Neural cell (in vitro differentiated cells): ENCODE measurements around the gene CUBN.
A peak's percentile ranks its signal among the peaks of the same experiment; 100 is the strongest.

ENCODE experiments used
- SMC3 ChIP-seq: fragments of 450-650 bp; conservative IDR thresholded peaks from 2 replicates; pipeline ENCODE4 v1.6.1; 2014; ENCODE audit warnings: antibody characterized with exemption, mild to moderate bottlenecking, moderate library complexity; ENCODE audit not compliant: poor library complexity
- TAF1 ChIP-seq: IDR thresholded peaks from 2 replicates; pipeline ENCODE4 v1.6.1; 2012; ENCODE audit warnings: low read depth
- TF ChIP-seq, protein P1 (sequence below): IDR thresholded peaks from 2 replicates; pipeline ENCODE4 v1.6.1; 2012; ENCODE audit warnings: borderline replicate concordance
- TF ChIP-seq, protein P2 (sequence below): fragments of 450-650 bp; IDR thresholded peaks from 2 replicates; pipeline ENCODE4 v1.5.1; 2014; ENCODE audit warnings: antibody characterized with exemption, mild to moderate bottlenecking, moderate library complexity; ENCODE audit not compliant: poor library complexity, severe bottlenecking

DNA sequence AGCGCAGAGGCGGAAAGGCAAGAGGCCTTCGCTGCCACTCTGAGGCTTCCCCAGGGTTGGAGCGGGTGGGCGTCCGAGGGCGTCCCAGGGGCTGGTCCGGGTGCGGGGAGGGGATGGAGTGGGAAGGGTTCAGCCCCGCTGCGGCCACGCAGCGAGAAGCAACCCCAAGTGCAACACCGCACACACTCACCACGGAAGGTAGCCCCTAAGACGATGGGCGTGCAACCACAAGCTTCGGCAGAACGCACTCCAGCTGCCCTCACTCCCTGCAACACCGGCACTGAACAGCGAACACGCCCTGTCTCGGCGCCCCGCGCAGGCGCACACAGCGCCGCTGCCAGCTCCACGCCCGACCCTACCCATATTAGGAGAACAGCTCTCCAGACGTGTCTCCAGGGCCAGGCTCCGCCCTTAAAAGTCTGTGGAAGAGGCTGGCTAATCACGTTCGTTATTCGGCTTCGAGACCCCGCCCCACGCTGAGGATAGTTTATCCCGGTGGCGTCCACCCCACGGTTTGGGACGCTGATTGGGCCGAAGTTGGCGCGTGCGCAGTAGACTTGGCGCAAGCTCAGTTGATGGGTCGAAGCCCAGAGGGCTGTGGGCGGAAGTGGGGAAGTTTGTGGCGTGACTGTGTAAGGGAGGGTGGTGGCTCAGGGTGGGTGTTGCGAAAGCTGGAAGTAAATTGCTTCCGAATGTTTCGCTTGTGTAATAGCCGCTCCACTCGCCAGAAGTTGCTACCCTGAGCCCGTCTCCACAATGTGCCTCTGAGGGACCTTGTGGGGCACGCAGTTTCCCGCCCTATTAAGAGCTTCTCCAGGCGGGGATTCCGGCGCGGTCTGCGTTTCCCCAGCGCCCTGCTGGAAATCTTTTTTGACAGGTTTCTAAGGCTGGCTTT is 312.2 kb downstream of the CUBN start, which contains the start of gene RSU1:
- TF ChIP-seq, protein P1, sequence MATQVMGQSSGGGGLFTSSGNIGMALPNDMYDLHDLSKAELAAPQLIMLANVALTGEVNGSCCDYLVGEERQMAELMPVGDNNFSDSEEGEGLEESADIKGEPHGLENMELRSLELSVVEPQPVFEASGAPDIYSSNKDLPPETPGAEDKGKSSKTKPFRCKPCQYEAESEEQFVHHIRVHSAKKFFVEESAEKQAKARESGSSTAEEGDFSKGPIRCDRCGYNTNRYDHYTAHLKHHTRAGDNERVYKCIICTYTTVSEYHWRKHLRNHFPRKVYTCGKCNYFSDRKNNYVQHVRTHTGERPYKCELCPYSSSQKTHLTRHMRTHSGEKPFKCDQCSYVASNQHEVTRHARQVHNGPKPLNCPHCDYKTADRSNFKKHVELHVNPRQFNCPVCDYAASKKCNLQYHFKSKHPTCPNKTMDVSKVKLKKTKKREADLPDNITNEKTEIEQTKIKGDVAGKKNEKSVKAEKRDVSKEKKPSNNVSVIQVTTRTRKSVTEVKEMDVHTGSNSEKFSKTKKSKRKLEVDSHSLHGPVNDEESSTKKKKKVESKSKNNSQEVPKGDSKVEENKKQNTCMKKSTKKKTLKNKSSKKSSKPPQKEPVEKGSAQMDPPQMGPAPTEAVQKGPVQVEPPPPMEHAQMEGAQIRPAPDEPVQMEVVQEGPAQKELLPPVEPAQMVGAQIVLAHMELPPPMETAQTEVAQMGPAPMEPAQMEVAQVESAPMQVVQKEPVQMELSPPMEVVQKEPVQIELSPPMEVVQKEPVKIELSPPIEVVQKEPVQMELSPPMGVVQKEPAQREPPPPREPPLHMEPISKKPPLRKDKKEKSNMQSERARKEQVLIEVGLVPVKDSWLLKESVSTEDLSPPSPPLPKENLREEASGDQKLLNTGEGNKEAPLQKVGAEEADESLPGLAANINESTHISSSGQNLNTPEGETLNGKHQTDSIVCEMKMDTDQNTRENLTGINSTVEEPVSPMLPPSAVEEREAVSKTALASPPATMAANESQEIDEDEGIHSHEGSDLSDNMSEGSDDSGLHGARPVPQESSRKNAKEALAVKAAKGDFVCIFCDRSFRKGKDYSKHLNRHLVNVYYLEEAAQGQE, result peak; percentile 63
- peak; percentile 83 for TF ChIP-seq TAF1
- TF ChIP-seq, protein P2, sequence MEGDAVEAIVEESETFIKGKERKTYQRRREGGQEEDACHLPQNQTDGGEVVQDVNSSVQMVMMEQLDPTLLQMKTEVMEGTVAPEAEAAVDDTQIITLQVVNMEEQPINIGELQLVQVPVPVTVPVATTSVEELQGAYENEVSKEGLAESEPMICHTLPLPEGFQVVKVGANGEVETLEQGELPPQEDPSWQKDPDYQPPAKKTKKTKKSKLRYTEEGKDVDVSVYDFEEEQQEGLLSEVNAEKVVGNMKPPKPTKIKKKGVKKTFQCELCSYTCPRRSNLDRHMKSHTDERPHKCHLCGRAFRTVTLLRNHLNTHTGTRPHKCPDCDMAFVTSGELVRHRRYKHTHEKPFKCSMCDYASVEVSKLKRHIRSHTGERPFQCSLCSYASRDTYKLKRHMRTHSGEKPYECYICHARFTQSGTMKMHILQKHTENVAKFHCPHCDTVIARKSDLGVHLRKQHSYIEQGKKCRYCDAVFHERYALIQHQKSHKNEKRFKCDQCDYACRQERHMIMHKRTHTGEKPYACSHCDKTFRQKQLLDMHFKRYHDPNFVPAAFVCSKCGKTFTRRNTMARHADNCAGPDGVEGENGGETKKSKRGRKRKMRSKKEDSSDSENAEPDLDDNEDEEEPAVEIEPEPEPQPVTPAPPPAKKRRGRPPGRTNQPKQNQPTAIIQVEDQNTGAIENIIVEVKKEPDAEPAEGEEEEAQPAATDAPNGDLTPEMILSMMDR, result no peak
- peak; percentile 37 for TF ChIP-seq SMC3
